NCI-H2029 treated with DMSO at 0.1 percent for 48 hours (cell line): Measurements from ENCODE around the gene SLC7A14.

ENCODE experiments used
- DNase-seq: peaks from one replicate; lab custom pipeline; 2025; lab: John Stamatoyannopoulos, UW

SLC7A14 gene

DNA sequence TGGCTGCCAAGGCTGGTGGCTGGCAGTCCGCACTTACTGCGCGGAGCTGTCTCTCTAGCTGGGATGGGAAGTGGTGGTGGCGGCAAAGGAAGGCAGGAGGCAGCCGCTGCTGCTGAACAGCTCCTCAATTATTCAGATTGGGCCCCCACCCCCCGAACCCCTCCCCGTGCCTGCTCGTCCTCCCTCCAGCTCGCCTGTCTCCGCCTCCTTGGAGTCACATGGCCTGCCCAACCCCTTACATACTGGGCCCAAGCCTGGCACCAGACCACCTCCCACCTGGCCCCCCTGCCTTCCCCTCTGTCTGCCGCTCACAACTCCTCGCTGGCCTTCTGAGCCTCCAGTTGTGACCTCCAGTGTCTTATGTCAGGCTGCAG is at the start of gene SLC7A14:
Gene SLC7A14 (minus strand): TSS at position 139 of the 374 bp plus-strand sequence. CDS start 59,139 bp downstream, outside the sequence.
- DNase-seq: no peak

DNA sequence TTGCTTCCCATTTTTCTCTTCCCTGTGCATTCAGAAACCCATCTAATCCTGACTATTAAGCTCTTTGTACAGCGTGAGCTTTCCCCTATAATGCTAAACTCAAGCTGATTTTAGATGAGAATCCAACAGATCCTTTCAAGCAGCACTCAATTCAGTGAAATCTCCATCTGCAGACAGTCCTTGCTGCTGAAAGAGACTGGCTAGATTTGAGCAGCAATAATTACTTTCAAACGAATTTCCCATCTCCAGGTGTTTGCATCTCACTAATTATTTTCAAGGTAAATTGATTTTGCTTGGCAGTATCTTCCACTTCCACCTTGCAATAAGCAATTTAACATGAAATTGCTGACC is 49.5 kb upstream of the SLC7A14 start:
- no peak for DNase-seq

DNA sequence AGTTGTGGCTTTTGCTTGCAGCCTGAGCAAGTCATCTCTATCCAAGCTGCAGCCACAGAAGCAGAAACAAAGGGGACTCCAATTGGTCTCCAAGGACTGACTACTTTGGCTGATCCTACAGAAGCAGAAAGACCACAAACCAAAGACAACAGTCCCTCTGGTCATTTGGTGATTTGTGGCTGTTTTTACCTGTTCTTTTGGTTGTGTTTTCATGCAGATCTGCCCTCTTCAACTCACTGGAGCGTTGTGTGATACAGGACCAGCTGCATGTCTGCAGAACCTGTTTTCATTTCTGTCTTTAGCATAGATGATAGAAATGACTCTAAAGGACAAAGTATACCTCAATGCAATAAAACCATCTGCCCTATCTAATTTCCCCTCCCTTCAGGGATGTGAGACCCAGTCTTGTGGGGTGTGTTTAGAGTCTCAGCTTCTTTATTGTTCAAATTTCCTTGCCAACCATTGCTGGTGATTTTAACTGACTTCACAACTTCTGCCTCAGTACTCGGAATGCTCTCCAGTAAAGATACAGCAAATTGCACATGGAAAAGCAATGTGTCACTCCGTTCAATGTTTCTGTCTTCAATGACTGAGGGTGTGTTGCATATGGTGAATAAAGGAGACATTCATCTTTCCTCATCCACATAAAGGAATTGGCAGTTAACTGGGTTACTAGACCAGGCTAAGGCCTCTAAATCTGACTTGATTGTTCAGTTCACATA is 48.9 kb upstream of the SLC7A14 start:
- no peak for DNase-seq

DNA sequence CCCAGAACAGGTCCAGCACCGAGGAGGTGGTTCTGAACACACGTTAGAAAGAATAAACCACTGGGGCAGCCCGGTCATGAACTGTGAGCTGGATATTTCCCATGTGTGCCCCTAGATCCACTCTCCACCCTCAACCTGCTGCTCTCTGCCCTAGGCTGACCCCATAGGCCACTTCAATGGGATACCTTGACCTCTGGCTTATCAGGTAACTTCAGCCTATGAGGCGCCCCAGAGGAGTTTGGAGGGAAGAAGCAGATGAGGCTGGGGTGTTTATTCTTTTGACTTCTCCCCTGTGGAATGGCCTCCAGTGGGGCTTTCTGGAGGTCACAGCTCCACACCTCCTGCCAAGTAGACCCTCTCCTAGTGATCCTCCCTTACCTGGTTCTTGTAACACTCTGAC is 47.7 kb upstream of the SLC7A14 start:
- DNase-seq: no peak

DNA sequence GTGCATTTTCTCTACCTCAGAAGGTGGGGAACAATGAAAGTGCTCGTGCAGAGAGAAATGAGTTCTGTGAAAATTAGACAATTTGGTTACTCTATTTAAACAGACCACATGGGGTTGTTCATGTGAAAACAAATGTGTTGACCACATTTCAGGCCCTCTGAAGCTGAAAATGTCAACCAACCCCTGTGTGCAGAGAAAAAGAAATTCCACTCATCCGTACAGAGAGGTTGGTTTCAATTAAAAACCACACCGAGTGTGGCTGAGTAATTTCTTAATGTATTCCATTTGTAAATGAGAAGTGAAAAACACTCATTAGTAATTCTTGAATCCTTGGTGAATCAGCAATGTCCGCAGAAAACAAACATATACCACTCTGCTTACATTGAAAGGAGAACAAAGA is 46.9 kb upstream of the SLC7A14 start:
- DNase-seq: no peak

DNA sequence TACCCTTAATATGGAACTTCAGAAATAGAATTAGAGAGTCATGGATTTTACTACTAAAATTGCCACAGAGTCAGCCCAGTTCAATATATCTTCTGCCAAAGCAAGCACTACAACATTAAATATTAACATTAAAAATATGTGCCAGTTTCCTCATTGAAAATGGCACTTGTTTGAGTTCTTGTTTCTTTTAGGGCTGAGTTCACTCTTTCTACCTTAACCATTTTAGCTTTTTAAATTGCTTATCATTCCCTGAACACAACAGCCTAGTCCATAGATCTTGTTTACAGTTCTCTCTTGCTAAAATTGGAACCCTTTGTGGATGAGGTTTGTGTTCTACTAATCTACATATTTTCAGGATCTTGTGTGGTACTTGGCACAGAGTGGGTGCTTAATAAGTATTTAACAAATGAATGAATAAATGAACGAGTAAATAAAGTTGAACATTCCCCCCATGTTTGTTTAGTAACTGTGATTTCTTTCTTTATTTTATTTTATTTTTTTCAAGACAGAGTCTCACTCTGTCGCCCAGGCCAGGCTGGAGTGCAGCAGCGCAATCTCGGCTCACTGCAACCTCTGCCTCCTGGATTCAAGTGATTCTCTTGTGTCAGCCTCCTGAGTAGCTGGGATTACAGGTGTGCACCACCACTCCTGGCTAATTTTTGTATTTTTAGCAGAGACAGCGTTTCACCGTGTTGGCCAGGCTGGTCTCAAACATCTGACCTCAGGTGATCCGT is 46.0 kb upstream of the SLC7A14 start:
- DNase-seq: no peak

DNA sequence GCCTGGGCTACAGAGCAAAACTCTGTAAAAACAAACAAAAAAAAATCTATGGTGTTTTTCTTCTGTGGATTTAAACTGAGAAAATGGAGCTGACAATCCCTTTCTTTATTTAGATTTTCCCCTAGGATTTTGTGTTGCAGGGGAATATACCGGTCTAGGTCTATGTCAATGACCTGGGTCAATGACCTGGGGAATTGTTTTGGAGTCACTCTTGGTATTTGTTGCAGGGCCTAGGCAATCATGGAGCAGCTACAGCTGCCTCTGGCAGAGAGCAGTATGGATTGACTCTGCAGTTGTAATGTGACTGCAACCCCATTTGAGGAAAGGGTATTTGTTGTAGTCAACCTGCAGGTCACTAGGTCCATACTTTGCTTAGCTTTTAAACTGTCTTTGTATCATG is 37.6 kb upstream of the SLC7A14 start:
- DNase-seq: no peak

DNA sequence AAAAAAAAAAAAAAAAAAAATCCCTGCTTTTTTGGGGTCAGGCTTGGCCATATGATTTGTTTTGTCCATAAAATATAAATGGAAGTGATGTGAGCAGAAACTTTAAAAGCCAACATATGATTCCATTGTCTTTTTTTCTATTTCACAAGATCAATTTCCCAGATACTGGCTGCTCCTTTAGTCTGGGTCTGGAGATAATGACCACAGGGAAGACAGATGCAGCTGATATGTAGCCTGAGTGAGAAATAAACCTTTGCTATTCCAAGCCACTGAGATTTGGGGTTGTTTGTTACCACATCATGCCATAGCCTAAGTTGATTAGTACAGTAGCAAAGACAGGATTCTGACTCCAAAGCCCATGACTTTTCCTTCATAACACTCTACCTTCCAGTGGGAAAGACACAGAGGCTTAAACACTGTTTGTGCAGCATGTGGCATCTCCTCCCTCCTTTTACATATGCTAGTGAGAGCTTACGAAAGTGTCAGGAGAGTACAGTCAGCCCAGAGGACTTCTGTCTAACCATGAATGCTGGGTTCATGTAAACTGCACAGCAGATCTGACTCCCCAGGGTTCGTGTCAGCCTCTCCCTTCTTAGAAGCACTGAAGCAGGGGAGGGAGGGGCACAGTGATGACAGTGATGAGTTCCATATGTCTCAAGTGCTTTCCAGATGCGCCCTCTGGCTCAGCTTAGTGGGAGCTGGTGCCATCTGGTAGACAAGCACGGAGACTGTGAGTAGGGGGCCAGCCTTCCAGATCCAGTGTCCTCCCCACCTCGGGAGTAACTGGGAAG is 36.7 kb upstream of the SLC7A14 start:
- DNase-seq: no peak

DNA sequence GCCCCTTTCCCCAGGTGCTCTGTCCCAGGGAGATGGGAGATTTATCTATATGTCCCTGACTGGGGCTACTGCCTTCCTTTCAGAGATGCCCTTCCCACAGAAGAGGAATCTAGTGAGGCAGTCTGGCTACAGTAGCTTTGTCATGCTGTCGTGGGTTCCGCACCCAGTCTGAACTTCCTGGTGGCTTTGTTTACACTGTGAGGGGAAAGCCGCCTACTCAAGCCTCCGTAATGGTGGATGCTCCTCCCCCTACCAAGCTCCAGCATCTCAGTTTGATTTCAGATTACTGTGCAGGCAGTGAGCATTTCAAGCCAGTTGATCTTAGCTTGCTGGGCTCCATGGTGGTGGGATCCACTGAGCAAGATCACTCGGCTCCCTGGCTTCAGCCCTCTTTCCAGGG is 35.4 kb upstream of the SLC7A14 start:
- DNase-seq: no peak

DNA sequence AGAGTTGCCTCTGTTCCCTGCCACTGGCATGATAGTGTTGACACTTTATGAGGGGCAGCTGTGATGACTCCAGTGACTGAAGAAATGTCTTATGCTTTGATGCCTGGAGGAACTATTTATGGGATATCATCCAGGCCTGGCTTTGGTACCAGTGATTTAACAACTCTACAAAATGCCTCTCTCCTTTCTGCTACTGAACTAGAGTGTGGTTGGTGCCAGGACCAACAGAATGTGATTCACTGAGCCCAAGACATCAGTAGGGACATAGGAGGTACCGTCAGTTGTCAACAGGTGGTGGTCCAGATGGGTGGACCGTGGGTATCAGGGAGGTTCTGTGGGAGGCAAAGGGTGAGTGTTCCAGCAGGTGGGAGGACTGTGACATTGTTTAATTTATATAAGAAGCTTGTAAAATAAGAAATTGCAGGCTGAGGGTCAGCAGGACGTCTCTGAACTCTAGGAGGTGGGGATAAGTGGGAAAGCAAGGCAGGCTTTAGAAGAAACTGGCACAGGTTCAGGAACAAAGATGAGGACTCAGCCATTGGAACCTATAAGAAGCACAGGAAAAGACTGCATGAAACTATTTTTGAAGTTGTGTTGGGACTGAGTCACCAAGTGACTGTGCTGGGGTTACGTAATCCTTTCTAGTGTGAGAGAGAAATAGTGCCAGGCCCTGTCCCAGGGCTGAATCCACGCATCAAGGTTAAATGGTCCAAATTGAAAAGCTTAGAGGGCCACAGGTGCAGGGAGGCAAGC is 28.5 kb upstream of the SLC7A14 start:
- DNase-seq: no peak

DNA sequence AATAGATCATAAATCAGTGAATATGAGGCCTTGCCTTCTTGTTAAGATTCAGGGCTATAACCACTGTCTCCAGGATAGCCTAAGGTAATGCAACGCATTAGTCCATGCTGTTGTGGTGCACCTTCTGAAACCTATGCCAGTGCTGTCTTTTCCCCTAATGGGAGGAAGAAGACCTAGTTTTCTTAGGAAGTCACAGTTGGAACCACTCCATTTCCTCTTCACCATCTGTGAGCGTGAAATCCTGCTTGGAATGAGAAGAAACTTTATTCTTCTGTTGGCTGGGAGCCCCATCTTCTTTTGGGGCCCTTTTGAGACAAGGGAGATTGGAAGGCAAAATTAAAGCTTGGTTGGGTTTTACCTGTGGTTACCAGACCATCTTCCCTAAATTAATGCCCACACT is 25.9 kb upstream of the SLC7A14 start:
- DNase-seq: no peak

DNA sequence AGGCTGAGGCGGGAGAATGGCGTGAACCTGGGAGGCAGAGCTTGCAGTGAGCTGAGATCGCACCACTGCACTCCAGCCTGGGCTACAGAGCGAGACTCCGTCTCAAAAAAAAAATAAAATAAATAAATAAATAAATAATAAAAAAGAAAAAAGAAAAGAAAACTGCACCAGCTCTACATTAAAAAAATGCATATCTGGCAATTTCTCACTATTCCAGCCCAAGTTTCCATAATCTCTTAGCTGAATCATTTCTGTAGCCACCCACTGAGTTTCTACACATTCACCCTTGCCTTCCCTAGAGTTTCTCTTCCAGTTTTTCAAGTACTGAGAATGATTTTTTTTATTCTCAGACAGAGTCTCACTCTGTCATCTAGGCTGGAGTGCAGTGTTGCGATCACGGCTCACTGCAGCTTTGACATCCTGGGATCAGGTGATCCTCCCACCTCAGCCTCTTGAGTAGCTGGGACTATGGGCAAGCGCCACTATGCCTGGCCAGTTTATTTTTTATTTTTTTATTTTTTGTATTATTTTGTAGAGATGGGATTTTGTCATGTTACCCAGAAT is 24.5 kb upstream of the SLC7A14 start:
- DNase-seq: no peak

DNA sequence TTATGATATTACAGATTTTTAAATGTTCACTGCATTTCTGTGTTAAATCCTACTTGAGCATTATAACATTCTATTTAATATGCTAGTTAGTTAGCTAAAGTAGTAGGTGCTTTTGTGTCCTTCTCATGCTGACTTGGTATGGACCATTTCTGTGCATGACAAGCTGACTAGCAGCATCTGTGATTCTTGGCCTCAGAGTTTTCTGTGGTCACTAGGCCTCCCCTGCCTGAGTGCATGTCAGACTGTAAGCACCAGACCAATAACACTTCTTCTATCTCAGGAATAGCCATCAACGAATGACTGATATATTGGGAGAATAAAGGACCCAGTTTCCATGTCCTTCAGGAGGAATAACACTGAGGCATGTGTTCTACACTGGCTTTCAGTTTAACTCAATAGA is 22.6 kb upstream of the SLC7A14 start:
- no peak for DNase-seq

DNA sequence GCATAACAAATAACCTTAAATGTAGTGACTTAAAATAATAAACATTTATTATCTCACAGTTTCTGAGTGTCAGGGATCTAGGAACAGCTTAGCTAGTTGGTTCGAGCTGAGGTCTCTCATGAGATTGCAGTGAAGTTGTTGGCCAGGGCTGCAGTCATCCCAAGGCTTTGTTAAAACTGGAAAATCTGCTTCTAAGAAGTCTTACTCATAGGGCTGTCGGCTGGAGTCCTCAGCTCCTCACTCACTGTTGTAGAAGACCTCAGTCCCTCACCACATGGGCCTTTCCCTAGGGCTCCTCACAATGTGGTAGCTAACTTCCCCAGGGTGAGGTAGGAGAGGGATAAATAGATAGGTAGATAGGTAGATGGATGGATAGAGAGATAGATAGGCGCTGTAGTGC is 20.8 kb upstream of the SLC7A14 start:
- no peak for DNase-seq

DNA sequence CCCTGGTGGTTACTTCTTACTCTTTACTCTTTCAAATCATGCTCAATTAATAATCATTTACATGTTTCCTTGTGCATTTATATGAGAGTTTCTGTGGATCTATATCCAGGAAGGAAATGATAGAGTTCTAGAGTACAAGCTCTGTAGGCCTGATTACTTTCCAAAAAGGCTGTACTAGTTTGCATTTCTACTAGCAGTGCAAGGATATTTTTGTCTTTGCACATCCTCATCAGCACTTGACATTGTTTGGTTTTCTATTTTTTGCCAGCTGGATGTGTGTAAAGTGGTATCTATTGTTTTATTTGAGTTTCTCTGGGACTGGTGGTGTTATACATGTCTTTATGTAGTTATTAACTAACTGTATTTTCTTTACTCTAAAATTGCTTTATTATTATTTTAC is 19.6 kb upstream of the SLC7A14 start:
- peak; percentile 21 for DNase-seq

DNA sequence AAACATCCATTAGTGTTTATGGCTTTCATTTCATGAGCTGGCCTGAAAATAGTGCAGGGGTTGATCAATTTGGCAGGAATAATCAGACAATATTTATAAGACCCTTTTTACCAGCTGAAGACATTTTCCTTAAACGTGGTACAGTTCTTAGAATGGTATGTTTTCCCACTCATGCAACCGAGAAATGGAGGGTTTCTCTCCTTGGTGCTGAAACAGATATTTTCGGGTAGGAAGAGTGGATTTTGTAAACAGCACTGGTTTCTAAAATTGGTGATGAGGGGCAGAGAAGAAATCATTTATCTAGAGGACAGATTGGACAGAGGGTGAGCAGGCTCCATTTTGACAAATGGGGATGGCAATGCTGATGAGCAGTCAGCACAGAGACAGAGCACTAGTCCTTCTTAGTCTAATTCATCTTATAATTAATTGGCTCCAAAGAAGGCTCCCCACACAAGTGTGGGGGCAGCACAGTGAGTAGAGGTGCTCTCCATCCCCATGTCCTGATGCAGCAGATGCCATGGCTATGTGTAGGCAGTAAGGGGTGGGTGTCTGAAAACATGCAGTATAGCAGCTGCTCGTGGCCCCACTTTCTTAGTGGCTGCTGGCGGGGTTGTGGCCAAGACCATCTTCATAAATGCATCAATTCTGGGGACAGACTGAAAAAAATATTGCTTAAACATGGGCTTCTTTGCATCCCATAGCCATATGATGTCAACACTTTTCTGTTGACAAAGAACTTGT is 18.1 kb upstream of the SLC7A14 start:
- DNase-seq: no peak

DNA sequence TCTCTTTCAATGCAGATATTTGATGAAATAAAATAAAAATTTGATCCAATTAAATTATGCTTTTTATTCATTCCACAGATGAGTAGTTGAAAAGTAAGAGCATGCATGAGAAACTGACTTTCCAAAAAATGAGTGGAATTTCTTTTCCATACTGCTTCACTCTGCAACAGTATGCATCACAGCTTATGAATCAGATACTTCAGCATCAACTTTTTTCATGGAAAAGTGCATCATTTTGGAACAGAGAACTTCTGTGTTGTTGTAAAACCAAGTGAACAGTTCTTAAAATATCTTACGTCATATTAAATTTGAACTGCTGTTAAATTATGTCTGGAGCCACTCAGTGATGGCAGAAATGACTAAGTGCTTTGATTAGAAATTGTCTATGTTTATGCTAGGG is 16.7 kb upstream of the SLC7A14 start:
- DNase-seq: no peak

DNA sequence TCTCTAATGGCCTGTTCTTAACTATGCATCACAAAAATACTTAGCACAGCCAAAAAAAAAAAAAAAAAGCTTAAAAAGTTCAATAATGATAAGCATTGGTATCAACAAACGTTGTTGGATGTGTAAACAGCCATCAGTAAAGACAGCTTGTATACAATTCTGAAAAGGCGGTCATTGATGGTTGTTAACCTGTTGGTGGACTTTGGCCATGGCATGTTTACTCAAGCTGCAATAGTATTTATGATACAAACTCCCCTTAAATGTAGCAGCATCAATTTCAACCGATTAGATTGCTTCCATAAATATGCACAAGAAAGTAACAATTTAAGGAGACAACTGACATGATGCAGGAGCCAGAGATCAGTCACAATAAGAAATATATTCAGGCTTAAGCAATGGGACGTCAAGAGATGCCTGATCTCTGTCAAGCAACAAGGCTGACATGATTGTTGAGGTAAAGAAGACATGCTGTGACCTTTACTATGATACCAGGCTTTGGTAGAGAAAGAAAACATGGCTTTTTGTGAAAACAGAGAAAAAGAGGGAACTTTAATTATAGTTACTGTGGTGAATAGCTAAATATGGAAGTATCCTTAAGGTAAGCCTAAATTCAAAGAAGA is 14.2 kb upstream of the SLC7A14 start:
- DNase-seq: no peak

DNA sequence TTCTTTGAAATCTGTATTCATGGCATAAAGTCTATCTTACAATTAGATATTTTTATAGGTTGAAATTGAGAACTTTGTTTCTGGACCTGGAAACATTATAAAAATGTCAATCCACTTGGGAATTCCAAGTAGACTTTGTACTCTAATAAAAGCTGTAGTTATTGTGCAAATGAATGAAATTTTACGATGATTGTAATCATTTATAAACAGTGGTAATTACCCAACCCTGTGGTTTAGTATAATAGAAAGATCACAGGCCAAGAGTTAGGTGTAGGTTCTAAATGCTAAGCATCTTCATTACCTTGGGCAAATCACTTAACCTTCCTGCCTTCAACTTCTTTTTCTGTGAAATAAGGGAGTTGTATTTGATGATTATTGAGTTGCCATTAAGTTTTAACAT is 13.2 kb upstream of the SLC7A14 start:
- DNase-seq: no peak

DNA sequence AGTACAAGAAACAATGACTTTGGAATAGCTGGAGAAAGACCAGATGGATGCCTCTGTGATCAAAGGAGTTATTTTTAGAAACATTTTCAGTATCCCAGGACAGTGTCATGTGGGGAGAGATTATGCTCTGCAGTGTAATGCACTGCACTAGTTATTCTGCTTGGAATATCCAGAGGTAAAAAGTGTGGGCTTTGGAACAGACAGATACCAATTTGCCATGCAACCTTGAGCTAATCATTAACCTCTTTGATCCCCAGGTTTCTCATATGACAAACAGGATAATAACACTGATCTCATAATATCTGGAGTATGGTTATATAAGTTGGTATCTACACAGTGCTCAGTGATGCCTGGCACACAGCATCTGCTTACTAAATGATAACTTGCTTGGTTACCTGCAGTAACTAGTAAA is 12.2 kb upstream of the SLC7A14 start:
- DNase-seq: no peak

DNA sequence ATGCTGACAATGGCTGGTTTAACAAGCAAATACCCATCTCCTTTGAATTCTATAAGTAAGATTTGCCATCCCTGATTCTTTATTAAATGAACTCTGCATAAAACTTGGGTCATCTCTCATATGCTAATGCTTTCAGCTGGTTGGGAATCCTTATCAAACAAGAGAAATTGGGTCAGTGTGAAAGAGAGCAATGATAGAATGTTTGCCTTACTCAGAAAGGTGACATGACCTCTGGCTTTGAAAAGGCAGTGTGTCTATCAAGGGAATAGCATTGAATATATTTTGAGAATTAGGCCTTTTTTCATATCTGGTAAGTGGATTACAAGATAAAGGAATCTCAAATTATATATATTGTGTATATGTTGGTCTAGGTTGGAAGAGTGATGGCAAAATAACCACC is 8.7 kb upstream of the SLC7A14 start:
- no peak for DNase-seq
